Tibial nerve (tissue), 4 donors: ENCODE data around the gene TRMT2A. TPM values are rescaled to one million over a fixed set of nuclear protein-coding genes. Genes with fewer than 3 reads are reported as not detected.
"Not testable (repeated sequence)": the region's sequence is repeated elsewhere in the genome, so short reads cannot be mapped to it uniquely, and the experiment has no call there.

Experiments
- DNase-seq, 2 donors: peaks; one replicate each; pipeline ENCODE4 v3.0.0-alpha.2; 2019; ENCODE audit warnings: low spot score in 2 of 2
- H3K27ac ChIP-seq, 4 donors: fragments of 200-600 bp; sonication (generic) in 3 of 4; one replicate each; pipeline ENCODE4 v1.5.1; 2017 to 2019; ENCODE audit warnings: mild to moderate bottlenecking in 1 of 4
- H3K27me3 ChIP-seq, 2 donors: fragments of 200-600 bp; sonication (generic) in 1 of 2; one replicate each; pipeline versions ENCODE4 v1.5.1 to v1.6.0; 2017 to 2019
- H3K36me3 ChIP-seq, 3 donors: fragments of 200-600 bp; sonication (generic); one replicate each; pipeline ENCODE4 v1.5.1; 2018 to 2019
- H3K4me1 ChIP-seq, 4 donors: fragments of 200-600 bp; sonication (generic) in 3 of 4; one replicate each; pipeline ENCODE4 v1.5.1; 2017 to 2019
- H3K4me3 ChIP-seq, 4 donors: fragments of 200-600 bp; sonication (generic) in 3 of 4; one replicate each; pipeline ENCODE4 v1.5.1; 2017 to 2019; ENCODE audit warnings: mild to moderate bottlenecking in 1 of 4, moderate library complexity in 1 of 4
- H3K9me3 ChIP-seq, 4 donors: fragments of 200-600 bp; sonication (generic) in 3 of 4; one replicate each; pipeline ENCODE4 v1.5.1; 2017 to 2019
- CTCF ChIP-seq, 5 experiments: fragments of 200-600 bp in 3 of 5; fragments of 450-650 bp in 2 of 5; sonication (generic) in 3 of 5; IDR thresholded peaks; one replicate each; pipeline ENCODE4 v1.5.1; 2016 to 2019; ENCODE audit warnings: antibody characterized with exemption in 5 of 5, mild to moderate bottlenecking in 3 of 5, moderate library complexity in 2 of 5
- EP300 ChIP-seq, 2 donors: sonication (generic); formaldehyde crosslinking; IDR thresholded peaks; one replicate each; pipeline ENCODE4 v1.6.1; 2017; ENCODE audit warnings: antibody characterized with exemption in 2 of 2, mild to moderate bottlenecking in 1 of 2
- POLR2A ChIP-seq, 2 donors: fragments of 450-650 bp; IDR thresholded peaks; one replicate each; pipeline ENCODE4 v1.6.1; 2017; ENCODE audit warnings: antibody characterized with exemption in 2 of 2, mild to moderate bottlenecking in 2 of 2, moderate library complexity in 2 of 2
- WGBS, 2 donors: methylation state at CpG; one replicate each; pipeline ENCODE4 v1.1.5; 2018; 5-methylcytosine and 5-hydroxymethylcytosine counted together
- total RNA-seq, 4 donors: library from RNA; depleted of rRNA; stranded (reverse); fragments of >200 nt; gene quantifications; one replicate each; pipeline ENCODE4 v1.1.0, GENCODE V29; 2016

The TRMT2A gene
- total RNA-seq, 4 donors from 2014 or later, result 39.0 to 139 (median 55.9) TPM

- Histone ChIP-seq H3K36me3 (peaks cover 0 to 24% (median 0%) of the 10 kb centered on the region in 3 donors), H3K4me1 (no peaks in the 10 kb centered on the region), H3K27ac (no peak overlapping the region), H3K9me3 (no peaks in the 10 kb centered on the region), H3K4me3 (no peak overlapping the region), H3K27me3 (no peaks in the 10 kb centered on the region)
- TF ChIP-seq POLR2A (IDR thresholded peaks at IDR 0.05), result no peak
- TF ChIP-seq EP300 (IDR thresholded peaks at IDR 0.05), result no peak
- no peak for TF ChIP-seq CTCF (IDR thresholded peaks at IDR 0.05)
- no peak for DNase-seq
- WGBS, 2 donors, result 92% methylated on average over 5 of the region's 7 CpGs
Observed at GRCh38 chr22:20069331-20070042, 47.5 kb downstream of the TRMT2A start.

GRCh38 chr22:20068640-20069039, 48.4 kb downstream of the TRMT2A start:
- no peaks in the 10 kb centered on the region for H3K4me1 ChIP-seq
- no peaks in the 10 kb centered on the region for H3K9me3 ChIP-seq
- no peak for TF ChIP-seq POLR2A (IDR thresholded peaks at IDR 0.05)
- no peak for TF ChIP-seq EP300 (IDR thresholded peaks at IDR 0.05)
- no peak for TF ChIP-seq CTCF (IDR thresholded peaks at IDR 0.05)
- WGBS, 2 donors, result 89 to 90% methylated on average over 6 to 7 of the region's 7 CpGs
- no peak overlapping the region for H3K4me3 ChIP-seq
- DNase-seq, result no peak
- H3K27ac ChIP-seq, result no peak overlapping the region
- no peaks in the 10 kb centered on the region for H3K27me3 ChIP-seq
- peaks cover 0 to 33% (median 0%) of the 10 kb centered on the region in 3 donors for H3K36me3 ChIP-seq

DNA sequence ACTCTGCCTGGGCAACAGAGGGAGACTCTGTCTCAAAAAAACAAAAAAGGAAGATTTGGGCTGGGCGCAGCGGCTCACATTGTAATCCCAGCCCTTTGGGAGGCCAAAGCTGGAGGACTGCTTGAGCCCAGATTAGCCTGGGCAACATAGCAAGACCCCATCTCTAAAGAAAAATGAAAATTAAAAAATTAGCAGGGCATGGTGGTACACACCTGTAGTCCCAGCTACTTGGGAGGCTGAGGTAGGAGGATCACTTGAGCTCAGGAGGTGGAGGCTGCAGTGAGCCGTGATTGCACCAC, 49.7 kb downstream of the TRMT2A start:
- H3K27ac ChIP-seq, H3K27me3 ChIP-seq, DNase-seq, H3K9me3 ChIP-seq, H3K4me3 ChIP-seq, H3K4me1 ChIP-seq: not testable (repeated sequence)
- peaks cover 0 to 46% (median 0%) of the 10 kb centered on the region in 3 donors for H3K36me3 ChIP-seq
- 95 to 96% methylated on average over 3 of the region's 3 CpGs for WGBS, 2 donors

DNA sequence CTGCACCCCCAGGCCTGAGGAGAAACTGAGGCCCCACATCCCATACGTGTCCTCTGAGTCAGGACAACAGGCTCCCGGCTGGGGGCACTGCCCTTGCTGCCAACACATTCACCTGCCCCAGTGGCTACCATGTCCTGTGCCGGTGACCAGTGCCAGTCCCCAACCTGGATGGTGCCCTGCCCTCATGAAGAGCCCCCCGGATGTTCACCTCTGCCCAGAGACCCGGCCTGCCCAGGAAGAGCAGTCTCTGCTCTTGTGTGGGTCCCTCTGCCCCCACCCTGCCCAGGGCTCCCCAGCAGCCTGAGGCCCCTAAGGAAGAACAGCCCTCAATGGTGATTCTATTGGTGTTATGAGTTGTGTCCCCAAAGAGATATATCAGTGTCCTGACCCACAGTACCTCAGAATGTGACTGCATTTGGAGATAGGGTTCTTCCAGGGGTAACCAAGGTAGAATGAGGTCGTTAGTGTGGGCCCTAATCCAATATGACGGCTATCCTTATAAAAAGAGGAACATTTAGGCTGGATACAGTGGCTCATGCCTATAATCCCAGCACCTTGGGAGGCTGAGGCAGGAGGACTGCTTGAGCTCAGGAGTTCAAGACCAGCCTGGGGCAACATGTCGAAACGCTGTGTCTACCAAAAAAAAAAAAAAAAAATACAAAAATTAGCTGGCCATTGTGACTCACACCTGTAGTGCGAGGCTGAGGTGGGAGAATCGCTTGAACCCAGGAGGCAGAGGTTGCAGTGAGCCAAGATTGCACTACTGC, 50.2 kb downstream of the TRMT2A start:
- no peak for DNase-seq
- 91 to 93% methylated on average over 10 to 11 of the region's 11 CpGs for WGBS, 2 donors
- no peaks in the 10 kb centered on the region for H3K9me3 ChIP-seq

DNA sequence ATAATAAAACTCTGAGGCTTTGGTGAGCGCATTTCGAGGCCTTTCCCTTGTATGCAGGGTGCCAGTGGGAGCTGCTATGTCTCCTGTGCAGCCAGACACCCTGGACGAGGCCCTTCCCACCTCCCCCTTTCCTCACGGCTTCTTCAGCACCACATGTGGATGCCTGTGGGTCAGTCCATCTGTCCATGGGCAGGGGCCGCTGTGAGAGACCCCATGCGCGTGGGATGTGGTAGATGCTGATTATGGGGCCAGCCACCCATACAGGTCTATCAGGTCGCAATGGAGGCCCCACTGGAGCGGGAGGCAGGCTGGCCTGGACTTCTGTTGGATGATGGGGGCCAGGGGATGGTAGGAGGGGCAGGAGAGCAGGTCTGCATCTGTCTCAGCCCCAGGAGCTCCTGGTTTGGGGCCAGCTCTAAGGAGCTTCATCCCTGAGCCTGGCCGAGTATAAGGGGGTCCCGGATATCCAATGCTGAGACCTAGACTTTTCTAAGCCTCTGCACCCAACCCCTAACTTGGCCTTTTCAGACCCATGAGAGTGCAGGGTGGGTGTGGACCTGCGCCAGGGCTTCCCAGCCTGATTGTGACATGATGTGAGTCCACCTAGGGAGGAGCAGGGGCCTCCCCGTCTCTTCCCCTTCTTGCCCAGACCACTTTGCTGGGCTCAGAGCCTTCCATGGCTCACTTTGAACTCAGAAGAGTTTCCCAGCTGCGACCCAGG, 51.0 kb downstream of the TRMT2A start:
- no peaks in the 10 kb centered on the region for H3K9me3 ChIP-seq
- H3K27ac ChIP-seq, result no peak overlapping the region
- H3K4me3 ChIP-seq, result no peak overlapping the region
- no peak for DNase-seq
- no peak for TF ChIP-seq CTCF (IDR thresholded peaks at IDR 0.05)
- TF ChIP-seq EP300 (IDR thresholded peaks at IDR 0.05), result no peak
- no peak for TF ChIP-seq POLR2A (IDR thresholded peaks at IDR 0.05)
- no peaks in the 10 kb centered on the region for H3K4me1 ChIP-seq
- H3K36me3 ChIP-seq, result peaks cover 0 to 59% (median 8%) of the 10 kb centered on the region in 3 donors
- WGBS, 2 donors, result 83 to 88% methylated on average over 13 to 14 of the region's 14 CpGs
- no peaks in the 10 kb centered on the region for H3K27me3 ChIP-seq

More for the DNA sequence above, 50.2 kb downstream of the TRMT2A start:
- Histone ChIP-seq H3K36me3 (peaks cover 0 to 51% (median 3%) of the 10 kb centered on the region in 3 donors), H3K27ac (no peak overlapping the region), H3K4me1 (no peaks in the 10 kb centered on the region), H3K4me3 (no peak overlapping the region), H3K27me3 (no peaks in the 10 kb centered on the region)
- TF ChIP-seq POLR2A (IDR thresholded peaks at IDR 0.05), result no peak
- no peak for TF ChIP-seq EP300 (IDR thresholded peaks at IDR 0.05)
- no peak for TF ChIP-seq CTCF (IDR thresholded peaks at IDR 0.05)
